OCI-M2 (cell line): ENCODE data around the gene OSBPL5.
"Not testable (repeated sequence)": the region's sequence is repeated elsewhere in the genome, so short reads cannot be mapped to it uniquely, and the experiment has no call there.

ENCODE experiments used
- DNase-seq: peaks from one replicate; lab custom pipeline; 2025; ENCODE audit not compliant: unreplicated experiment; lab: John Stamatoyannopoulos, UW

The OSBPL5 gene

GRCh38 chr11:3087821-3088800 lies 77.0 kb downstream of the OSBPL5 start:
- DNase-seq = no peak

DNA sequence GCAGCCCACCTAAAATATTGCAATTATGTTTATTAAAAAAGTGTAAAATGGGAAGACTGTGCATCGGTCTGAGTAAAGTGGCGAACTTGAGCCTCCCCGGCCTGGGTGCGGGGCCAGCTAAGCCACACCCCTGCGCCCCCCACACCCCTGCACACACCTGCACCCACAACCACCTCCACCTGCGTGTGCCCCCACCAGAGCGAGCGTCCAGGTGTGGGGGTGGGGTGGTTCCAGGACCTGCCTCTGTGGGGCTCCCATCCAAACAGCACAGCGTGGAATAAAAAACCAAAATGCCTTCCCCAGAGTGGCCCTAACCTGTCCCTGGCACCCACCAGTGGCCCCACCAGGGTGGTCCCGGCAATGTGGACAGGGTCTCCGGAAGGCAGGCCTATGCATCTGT lies 77.7 kb downstream of the OSBPL5 start:
- DNase-seq = no peak

- no peak for DNase-seq
Observed at GRCh38 chr11:3086671-3087150, 78.4 kb downstream of the OSBPL5 start.

- no peak for DNase-seq
Observed at GRCh38 chr11:3086114-3086513, 79.0 kb downstream of the OSBPL5 start.

- DNase-seq = no peak
Observed at GRCh38 chr11:3085052-3085451, 80.1 kb downstream of the OSBPL5 start.

- no peak for DNase-seq
Observed at GRCh38 chr11:3083321-3083720, 81.8 kb downstream of the OSBPL5 start.

DNA sequence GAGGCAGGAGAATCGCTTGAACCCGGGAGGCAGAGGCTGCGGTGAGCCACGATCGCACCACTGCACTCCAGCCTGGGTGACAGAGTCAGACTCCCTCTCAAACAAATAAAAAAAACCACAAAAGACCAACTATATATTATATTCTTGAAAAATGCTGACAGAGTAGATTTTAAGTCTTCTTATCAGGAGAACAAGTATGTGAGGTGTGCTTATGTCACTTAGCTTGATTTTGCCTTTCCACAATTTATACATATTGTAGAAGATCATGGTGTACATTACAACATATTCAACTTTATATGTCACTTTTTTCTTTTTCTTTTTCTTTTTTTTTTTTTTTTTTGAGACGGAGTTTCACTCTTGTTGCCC lies 83.7 kb downstream of the OSBPL5 start:
- no peak for DNase-seq

DNA sequence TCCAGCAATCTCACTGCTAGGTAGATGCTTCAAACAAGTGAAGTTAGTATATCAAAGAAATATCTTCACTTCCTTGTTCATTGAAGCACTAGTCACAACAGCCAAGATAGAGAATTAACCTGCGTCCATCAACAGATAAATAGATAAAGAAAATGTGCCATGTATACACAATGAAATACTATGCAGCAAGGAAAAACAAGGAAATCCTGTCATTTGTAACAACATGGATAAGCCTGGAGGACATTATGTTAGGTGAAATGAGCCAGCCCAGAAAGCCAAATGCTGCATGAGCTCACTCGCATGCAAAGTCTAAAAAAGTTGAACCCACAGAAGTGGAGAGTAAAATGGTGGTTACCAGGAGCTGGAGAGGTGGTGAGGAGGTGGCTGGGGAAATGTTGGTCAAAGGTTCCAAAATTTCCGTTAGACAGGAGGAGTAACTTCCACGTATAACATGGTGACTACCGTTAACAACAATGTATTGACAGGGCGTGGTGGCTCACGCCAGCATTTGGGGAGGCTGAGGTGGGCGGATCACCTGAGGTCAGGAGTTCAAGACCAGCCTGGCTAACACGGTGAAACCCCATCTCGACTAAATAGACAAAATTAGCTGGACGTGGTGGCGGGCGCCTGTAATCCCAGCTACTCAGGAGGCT lies 84.3 kb downstream of the OSBPL5 start:
- no peak for DNase-seq

GRCh38 chr11:3080104-3080503 lies 85.0 kb downstream of the OSBPL5 start:
- DNase-seq = no peak

GRCh38 chr11:3077846-3078440 lies 87.2 kb downstream of the OSBPL5 start:
- no peak for DNase-seq

DNA sequence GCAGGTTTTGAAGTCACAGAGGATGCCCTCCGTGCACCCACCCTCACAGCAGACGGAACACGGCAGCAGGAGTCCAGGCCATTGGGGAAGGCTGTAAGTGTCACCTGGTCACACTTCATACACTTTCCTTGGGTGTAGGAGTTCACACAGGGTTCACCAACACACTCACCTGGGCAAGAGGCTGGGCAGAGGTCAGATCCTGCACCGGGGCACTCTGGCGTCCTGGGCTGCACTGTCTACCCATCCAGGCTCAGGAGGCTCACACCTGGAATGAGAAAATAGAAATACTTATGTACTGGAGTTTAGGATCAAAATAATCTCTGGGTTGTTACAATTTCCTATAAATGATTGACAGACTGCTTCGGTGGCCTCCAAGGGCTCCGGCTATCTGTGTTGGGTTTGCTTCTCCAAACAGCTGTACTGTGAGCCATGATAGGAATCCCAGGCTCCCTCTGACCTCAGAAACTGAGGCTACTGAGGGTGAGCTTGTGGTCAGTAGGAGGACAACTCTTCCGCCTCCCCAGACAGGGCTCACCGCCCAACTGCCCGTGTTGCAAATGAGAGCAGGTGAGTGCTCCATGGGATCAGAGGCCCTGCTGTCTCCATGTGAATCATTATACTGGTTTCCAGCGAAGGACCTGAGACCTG lies 87.8 kb downstream of the OSBPL5 start:
- no peak for DNase-seq

DNA sequence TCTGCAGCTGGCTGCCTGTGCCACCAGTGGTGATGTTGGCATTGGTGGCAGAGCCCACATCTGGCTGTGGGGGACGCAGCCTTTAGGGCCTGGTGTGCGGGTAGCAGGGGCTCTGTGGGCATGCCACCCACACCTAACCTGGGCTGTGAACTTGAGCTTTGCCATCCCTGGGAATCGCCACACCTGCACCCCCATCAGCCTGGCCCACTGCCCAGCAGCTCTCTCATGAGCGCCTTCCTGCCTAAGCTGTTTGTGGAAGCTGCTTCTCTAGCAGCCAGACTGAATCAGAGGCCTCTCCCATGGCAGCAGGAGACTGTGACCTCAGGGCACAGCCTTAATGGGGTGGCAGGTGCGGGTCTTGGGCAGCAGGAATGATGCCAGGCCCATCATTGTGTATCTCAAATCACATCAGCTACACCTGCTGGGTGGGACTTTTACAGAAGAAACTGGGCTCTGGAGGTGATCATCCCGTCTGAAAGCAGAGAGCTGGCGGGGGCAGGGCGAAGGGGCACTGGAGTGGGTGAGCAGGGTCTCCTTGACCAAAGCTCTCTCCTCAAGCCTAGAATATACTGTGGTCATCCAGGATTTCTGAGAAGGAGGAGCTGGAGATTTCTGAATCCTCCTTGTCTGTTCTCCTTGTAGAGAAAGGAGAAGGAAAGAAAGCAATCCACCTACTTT lies 90.1 kb downstream of the OSBPL5 start:
- DNase-seq = no peak

GRCh38 chr11:3073029-3073435 lies 92.1 kb downstream of the OSBPL5 start:
- no peak for DNase-seq

GRCh38 chr11:3069425-3069824 lies 95.7 kb downstream of the OSBPL5 start:
- DNase-seq = no peak

- DNase-seq = not testable (repeated sequence)
Observed at GRCh38 chr11:3066308-3066707, 98.8 kb downstream of the OSBPL5 start.

- not testable (repeated sequence) for DNase-seq
Observed at GRCh38 chr11:3064709-3065108, 100.4 kb downstream of the OSBPL5 start.

- DNase-seq = not testable (repeated sequence)
Observed at GRCh38 chr11:3063876-3064275, 101.2 kb downstream of the OSBPL5 start.

DNA sequence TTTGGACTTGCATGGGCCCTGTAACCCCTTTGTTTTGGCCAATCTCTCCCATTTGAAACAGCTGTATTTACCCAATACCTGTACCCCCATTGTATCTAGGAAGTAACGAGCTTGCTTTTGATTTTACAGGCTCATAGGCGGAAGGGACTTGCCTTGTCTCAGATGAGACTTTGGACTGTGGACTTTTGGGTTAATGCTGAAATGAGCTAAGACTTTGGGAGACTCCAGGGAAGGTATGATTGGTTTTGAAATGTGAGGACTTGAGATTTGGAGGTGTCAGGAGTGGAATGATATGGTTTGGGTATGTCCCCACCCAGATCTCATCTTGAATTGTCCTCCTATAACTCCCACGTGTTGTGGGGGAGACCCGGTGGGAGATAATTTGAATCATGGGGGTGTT lies 101.7 kb downstream of the OSBPL5 start:
- DNase-seq = not testable (repeated sequence)

GRCh38 chr11:3060436-3061025 lies 104.6 kb downstream of the OSBPL5 start:
- DNase-seq = no peak
